Measurements from ENCODE around the gene DYNC1I1. TPM values are rescaled to one million over a fixed set of nuclear protein-coding genes. Genes with fewer than 3 reads are reported as not detected.

The DYNC1I1 gene
- total RNA-seq, 6 donors from 2014 or later, result 0.46 to 3.1 (median 1.7) TPM; not detected in 1

DNA sequence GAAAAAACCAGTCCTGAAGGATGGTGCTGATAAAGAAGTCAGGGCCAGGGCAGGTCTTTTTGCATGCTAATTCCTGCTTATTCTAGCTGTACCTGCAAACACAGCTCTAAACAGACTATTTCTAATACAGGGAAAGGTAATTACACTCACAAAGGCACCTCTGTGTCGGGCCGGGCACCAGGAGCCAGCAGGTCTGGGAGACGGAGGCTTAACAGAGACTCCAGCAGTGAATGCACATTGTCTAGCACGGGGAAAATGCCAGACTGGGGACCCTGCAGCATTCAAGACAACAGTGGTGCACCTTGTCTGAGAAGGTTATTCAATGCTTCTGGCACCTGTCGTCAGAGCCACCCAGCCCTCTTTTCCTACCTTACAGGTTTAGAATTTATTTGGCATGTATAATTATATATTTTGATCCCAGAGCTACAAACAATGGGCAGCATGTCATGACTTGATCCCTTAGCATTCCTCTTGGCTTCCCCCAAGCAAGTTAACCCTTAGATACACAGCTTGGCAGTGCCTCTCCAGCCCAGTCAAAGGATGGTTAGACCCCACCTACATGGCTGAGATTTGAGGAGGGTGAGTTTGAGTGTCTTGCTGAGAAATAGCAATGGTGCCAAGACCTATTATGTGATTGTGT lies 364.4 kb downstream of the DYNC1I1 start:
- no peaks in the 10 kb centered on the region for H3K9me3 ChIP-seq
- no peaks in the 10 kb centered on the region for H3K27me3 ChIP-seq
- no peaks in the 10 kb centered on the region for H3K4me1 ChIP-seq
- WGBS, 2 donors, result 92 to 95% methylated on average over 4 to 5 of the region's 5 CpGs
- H3K4me3 ChIP-seq, result no peak overlapping the region
- DNase-seq (no peak), ATAC-seq (ENCODE audit: low FRiP score in 2 of 2) (no peak)
- TF ChIP-seq POLR2AphosphoS5 (IDR thresholded peaks at IDR 0.05) (no peak), EP300 (IDR thresholded peaks at IDR 0.05) (no peak), POLR2A (IDR thresholded peaks at IDR 0.05) (no peak)
- TF ChIP-seq, protein P1, sequence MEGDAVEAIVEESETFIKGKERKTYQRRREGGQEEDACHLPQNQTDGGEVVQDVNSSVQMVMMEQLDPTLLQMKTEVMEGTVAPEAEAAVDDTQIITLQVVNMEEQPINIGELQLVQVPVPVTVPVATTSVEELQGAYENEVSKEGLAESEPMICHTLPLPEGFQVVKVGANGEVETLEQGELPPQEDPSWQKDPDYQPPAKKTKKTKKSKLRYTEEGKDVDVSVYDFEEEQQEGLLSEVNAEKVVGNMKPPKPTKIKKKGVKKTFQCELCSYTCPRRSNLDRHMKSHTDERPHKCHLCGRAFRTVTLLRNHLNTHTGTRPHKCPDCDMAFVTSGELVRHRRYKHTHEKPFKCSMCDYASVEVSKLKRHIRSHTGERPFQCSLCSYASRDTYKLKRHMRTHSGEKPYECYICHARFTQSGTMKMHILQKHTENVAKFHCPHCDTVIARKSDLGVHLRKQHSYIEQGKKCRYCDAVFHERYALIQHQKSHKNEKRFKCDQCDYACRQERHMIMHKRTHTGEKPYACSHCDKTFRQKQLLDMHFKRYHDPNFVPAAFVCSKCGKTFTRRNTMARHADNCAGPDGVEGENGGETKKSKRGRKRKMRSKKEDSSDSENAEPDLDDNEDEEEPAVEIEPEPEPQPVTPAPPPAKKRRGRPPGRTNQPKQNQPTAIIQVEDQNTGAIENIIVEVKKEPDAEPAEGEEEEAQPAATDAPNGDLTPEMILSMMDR (IDR thresholded peaks at IDR 0.05), result no peak
- no peak overlapping the region for H3K27ac ChIP-seq
- peaks cover 0 to 36% (median 0%) of the 10 kb centered on the region in 4 donors for H3K36me3 ChIP-seq

DNA sequence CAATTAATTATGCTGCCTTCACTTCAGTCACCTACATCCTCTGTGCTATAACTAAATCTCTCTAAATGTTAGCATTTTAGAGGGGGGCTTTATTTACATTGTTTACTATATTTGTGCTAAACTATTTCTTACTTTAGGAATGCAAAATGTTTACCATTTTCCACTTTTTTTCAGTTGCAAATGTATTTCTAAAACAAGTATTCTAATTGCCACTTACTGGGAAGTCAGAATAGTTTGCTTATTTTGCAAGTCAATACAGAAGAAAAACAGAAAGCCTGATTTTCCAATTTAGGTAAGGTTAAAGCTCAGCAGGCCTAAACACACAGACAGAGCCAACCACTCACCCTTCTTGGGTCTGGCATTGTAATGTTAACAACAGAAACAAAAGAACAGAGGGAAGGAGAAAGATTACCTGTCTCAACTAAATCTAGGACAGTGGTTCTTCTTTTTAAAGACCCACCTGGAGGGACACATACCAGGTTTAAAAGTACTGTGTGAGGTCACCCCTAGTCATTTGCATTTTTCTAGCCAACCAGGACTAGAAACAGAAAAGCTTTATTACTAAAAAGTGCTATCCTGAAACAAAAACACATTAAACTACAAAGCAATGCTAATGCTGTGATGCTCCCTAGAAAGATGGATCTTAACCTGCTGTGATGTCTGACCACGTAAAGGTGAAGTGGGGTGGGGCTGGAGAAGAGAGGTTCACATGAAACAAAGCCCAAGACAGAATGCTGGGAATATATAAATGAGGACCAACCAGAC lies 371.3 kb downstream of the DYNC1I1 start:
- no peaks in the 10 kb centered on the region for H3K9me3 ChIP-seq
- DNase-seq (no peak), ATAC-seq (ENCODE audit: low FRiP score in 2 of 2) (no peak)
- H3K4me1 ChIP-seq, result no peaks in the 10 kb centered on the region
- TF ChIP-seq POLR2A (IDR thresholded peaks at IDR 0.05) (no peak), POLR2AphosphoS5 (IDR thresholded peaks at IDR 0.05) (no peak), EP300 (IDR thresholded peaks at IDR 0.05) (no peak)
- TF ChIP-seq, protein P1 (IDR thresholded peaks at IDR 0.05), result no peak
- 95% methylated on average over 1 of the region's 1 CpG for WGBS, 2 donors
- H3K27ac ChIP-seq, result no peak overlapping the region
- H3K27me3 ChIP-seq, result no peaks in the 10 kb centered on the region
- H3K4me3 ChIP-seq, result no peak overlapping the region
- peaks cover 0 to 45% (median 24%) of the 10 kb centered on the region in 4 donors for H3K36me3 ChIP-seq

DNA sequence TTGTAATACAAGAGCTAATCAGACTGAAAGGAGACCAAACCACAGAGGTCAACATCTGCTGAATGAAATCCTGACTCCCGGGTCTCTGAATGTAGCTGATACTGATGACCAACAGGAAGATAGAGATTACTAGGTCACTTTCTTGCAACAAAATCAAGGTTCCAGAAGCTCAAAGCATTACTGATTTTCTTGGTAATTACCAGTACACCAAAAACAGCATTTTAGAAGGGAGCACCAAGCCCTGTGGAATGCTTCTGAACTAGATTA lies 371.8 kb downstream of the DYNC1I1 start:
- ATAC-seq (ENCODE audit: low FRiP score in 2 of 2) (no peak), DNase-seq (no peak)
- Histone ChIP-seq H3K9me3 (no peaks in the 10 kb centered on the region), H3K4me3 (no peak overlapping the region), H3K36me3 (peaks cover 0 to 46% (median 25%) of the 10 kb centered on the region in 4 donors), H3K4me1 (no peaks in the 10 kb centered on the region), H3K27me3 (no peaks in the 10 kb centered on the region), H3K27ac (no peak overlapping the region)
- WGBS, 2 donors, result 77 to 82% methylated on average over 1 of the region's 1 CpG
- TF ChIP-seq, protein P1 (IDR thresholded peaks at IDR 0.05), result no peak
- TF ChIP-seq POLR2A (IDR thresholded peaks at IDR 0.05) (no peak), EP300 (IDR thresholded peaks at IDR 0.05) (no peak), POLR2AphosphoS5 (IDR thresholded peaks at IDR 0.05) (no peak)

Other genes starting within 250 kb of the DYNC1I1 start
- 100 to 1,000 TPM; 111 to 427 (median 160) TPM for gene PDK4, start 176.0 kb upstream of the DYNC1I1 start, total RNA-seq

All from upper lobe of left lung (tissue), 6 donors.